Activated CD8-positive, alpha-beta T cell treated with anti-CD3 and anti-CD28 coated beads, Interleukin-2, amount 10 ng/mL, durations not matched to agents 7 days and 5 days (primary cell): ENCODE measurements around the gene OR10G3. TPM values are rescaled to one million over a fixed set of nuclear protein-coding genes. Genes with fewer than 3 reads are reported as not detected.
A peak's percentile ranks its signal among the peaks of the same experiment; 100 is the strongest.
"Not testable (repeated sequence)": the region's sequence is repeated elsewhere in the genome, so short reads cannot be mapped to it uniquely, and the experiment has no call there.

Experiments used
- ATAC-seq: fragments of 150-1000 bp; cut with Tn5 transposase; one replicate; pipeline ENCODE4 v1.10.0; 2021; ENCODE audit warnings: moderate library complexity
- CTCF ChIA-PET: fragments of 350-600 bp; sonication (Branson Sonifier 250); formaldehyde crosslinking; loops from one replicate; lab custom pipeline; 2021; ENCODE audit warnings: antibody characterized with exemption; lab: Charles Lee
- POLR2A ChIA-PET: fragments of 350-600 bp; sonication (Branson Sonifier 250); formaldehyde crosslinking; loops from one replicate; lab custom pipeline; 2021; ENCODE audit warnings: antibody characterized with exemption; lab: Charles Lee
- DNase-seq: peaks from one replicate; pipeline ENCODE4 v3.0.0-alpha.2; 2020
- H3K27ac Mint-ChIP-seq: one replicate; pipeline ENCODE4 v1.8.0; 2021; ENCODE audit warnings: mild to moderate bottlenecking, mixed read lengths
- H3K27me3 Mint-ChIP-seq: one replicate; pipeline ENCODE4 v1.8.0; 2021; ENCODE audit warnings: low read depth, mixed read lengths
- H3K36me3 Mint-ChIP-seq: one replicate; pipeline ENCODE4 v1.8.0; 2021; ENCODE audit warnings: low read depth, mixed read lengths
- H3K4me1 Mint-ChIP-seq: one replicate; pipeline ENCODE4 v1.8.0; 2021; ENCODE audit warnings: low read depth, mixed read lengths
- H3K4me3 Mint-ChIP-seq: one replicate; pipeline ENCODE4 v1.8.0; 2021; ENCODE audit warnings: mild to moderate bottlenecking, mixed read lengths
- H3K9me3 Mint-ChIP-seq: one replicate; pipeline ENCODE4 v1.8.0; 2022; ENCODE audit warnings: mixed read lengths; ENCODE audit not compliant: insufficient read depth
- total RNA-seq, 2 experiments: library from RNA; stranded (reverse); gene quantifications; one replicate each; pipeline ENCODE4 v1.2.3, GENCODE V29; 2021

OR10G3 gene, protein sequence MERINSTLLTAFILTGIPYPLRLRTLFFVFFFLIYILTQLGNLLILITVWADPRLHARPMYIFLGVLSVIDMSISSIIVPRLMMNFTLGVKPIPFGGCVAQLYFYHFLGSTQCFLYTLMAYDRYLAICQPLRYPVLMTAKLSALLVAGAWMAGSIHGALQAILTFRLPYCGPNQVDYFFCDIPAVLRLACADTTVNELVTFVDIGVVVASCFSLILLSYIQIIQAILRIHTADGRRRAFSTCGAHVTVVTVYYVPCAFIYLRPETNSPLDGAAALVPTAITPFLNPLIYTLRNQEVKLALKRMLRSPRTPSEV
- total RNA-seq: not detected

DNA sequence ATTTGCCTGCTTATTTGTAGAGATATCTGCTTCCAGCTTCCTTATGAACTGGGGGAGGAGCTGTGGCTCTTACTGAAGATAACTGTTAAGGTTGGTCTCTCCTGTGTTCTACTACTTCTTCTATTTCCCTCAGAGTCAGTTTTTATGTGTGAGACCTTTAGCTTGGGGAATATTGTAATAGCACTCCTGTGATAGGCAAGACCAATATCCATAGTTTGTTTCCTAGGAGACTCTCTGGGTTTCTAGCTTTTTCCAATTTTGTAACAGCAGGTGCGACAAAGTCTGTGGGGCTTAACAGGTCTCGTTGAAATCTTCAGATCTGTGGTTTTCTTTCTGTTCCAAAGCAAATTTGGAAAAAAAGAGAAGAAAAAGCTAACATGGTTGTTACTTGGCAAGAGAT is at the start of gene OR10G3:
TSS of gene OR10G3 (minus strand) at position 101 of the 400 bp plus-strand sequence. CDS start 9,332 bp downstream, outside the sequence.
- Mint-ChIP-seq H3K27me3 (peaks cover 9% of the 10 kb centered on the region), H3K9me3 (no peaks in the 10 kb centered on the region), H3K36me3 (no peaks in the 10 kb centered on the region), H3K4me1 (no peaks in the 10 kb centered on the region), H3K4me3 (no peak within 1 kb of the TSS), H3K27ac (no peak within 1 kb of the TSS)
- ChIA-PET POLR2A (no interaction called here), CTCF (no interaction called here)
- DNase-seq: no peak
- no peak for ATAC-seq

DNA sequence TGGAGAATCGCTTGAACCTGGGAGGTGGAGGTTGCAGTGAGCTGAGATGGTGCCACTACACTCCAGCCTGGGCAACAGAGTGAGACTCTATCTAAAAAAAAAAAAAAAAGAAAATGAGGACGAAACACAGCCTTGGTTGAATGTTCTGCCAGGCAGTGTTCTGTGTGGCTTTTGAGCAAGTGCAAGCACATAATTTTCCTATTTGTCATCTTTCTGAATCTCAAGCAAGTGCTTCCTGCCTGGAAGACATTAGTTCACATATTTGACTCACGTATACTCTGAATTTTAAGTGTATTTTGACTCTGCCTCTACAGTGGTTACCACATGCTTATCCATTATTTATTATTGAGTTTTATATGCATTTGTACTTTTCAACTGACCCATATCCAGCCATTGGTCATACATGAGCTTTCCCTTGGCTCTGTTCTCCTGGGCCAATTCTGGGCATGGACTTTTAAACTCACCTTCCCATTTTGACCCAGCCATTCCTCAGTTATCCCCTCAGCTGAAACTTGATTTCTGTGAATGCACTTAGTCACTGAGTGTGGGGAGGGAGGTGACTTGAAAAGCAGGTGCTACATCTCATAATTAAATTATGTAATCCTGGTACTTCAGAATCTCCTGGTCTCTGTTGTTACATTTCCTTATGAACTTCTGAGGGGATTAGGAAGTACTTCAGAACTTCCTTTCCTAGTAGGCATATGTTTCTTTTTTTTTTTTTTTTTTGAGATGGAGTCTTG is 46.8 kb upstream of the OR10G3 start:
- H3K9me3 Mint-ChIP-seq: no peaks in the 10 kb centered on the region
- no peak for DNase-seq

DNA sequence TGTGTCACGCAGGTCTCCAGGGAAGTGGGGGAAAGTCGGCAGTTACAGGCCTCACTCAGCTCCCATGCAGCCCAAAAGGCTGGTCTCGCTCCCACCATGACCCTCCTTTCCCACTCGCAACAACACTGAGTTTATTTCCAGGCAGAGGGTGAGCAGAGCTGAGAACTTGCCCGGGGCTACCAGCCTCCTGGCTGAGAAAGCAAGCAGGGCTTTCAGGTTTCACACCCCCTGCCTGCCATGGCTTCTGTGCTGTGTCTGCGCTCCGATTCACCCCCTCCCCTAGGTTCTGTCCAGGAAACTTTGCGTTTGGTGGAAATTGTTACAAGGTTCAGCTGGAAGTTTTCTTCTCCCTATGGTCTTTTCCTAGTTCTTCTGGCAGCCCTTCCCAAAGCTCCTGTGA is 37.7 kb upstream of the OR10G3 start:
- Mint-ChIP-seq H3K4me1 (no peaks in the 10 kb centered on the region), H3K27ac (no peak overlapping the region), H3K27me3 (peaks cover 6% of the 10 kb centered on the region), H3K9me3 (no peaks in the 10 kb centered on the region), H3K4me3 (no peak overlapping the region), H3K36me3 (no peaks in the 10 kb centered on the region)
- CTCF ChIA-PET: no interaction called here
- DNase-seq (no peak), ATAC-seq (no peak)
- POLR2A ChIA-PET: no interaction called here

More for the DNA sequence above, 46.8 kb upstream of the OR10G3 start:
- H3K4me1 Mint-ChIP-seq: no peaks in the 10 kb centered on the region
- ChIA-PET CTCF (no interaction called here), POLR2A (no interaction called here)
- no peak overlapping the region for H3K4me3 Mint-ChIP-seq
- H3K27me3 Mint-ChIP-seq: peaks cover 10% of the 10 kb centered on the region
- no peaks in the 10 kb centered on the region for H3K36me3 Mint-ChIP-seq
- no peak overlapping the region for H3K27ac Mint-ChIP-seq
- no peak for ATAC-seq

DNA sequence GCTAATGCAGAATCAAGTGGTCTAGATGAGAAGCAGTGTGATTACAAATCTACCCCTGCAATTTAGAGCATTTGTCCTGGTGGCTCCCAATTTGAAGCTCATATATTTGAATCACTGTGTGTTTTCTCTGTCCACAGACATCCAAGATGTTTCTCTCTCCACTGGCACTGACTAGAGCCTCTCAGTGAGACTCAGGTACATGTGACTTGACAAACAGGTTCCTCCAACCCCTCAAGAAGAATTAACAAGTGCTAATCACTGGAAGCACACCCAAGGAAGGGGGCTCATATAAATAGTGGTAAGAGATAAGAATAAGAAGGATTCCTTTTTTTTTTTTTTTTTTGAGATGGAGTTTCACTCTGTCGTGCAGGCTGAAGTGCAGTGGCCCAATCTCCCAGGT is 34.4 kb upstream of the OR10G3 start:
- ATAC-seq: no peak
- H3K4me1 Mint-ChIP-seq: no peaks in the 10 kb centered on the region
- H3K9me3 Mint-ChIP-seq: no peaks in the 10 kb centered on the region
- H3K27me3 Mint-ChIP-seq: peaks cover 11% of the 10 kb centered on the region
- ChIA-PET POLR2A (no interaction called here), CTCF (no interaction called here)
- H3K4me3 Mint-ChIP-seq: no peak overlapping the region
- no peak for DNase-seq
- no peaks in the 10 kb centered on the region for H3K36me3 Mint-ChIP-seq
- H3K27ac Mint-ChIP-seq: no peak overlapping the region

DNA sequence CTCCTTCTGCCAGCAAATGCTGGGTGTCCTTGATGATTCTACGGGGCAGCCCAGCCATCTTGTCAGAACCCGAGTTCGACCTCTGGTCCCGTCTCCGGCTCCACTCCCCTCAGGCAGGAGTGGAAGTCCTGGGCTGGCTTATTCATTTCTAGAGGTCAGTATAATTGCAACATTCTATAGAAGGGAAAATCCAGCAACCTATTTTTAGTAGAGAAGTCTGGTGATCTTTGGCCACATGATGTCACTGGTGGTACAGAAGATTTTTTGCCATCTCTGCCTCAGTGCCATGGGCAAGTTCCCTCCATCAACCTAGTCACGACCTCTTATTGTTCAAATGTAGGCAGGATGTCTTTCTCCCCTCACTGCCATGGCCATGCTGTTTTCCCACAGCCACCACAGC is 32.4 kb upstream of the OR10G3 start:
- Mint-ChIP-seq H3K4me1 (no peaks in the 10 kb centered on the region), H3K27me3 (peaks cover 19% of the 10 kb centered on the region), H3K4me3 (no peak overlapping the region), H3K27ac (no peak overlapping the region), H3K9me3 (no peaks in the 10 kb centered on the region), H3K36me3 (no peaks in the 10 kb centered on the region)
- ATAC-seq: no peak
- ChIA-PET POLR2A (no interaction called here), CTCF (no interaction called here)
- no peak for DNase-seq

DNA sequence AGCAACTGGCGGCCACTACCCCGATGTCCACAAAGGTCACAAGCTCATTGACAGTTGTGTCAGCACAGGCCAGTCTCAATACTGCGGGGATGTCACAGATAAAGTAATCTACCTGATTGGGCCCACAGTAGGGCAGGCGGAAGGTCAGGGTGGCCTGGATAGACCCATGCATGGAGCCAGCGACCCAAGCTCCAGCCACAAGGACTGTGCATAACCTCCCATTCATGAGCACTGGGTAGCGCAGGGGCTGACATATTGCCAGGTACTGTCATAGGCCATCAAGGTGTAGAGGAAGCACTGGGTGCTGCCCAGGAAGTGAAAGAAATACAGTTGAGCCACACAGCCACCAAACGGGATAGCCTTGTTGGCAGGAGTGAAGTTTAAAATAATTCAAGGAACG is 22.3 kb upstream of the OR10G3 start:
- H3K36me3 Mint-ChIP-seq, H3K27ac Mint-ChIP-seq, H3K4me1 Mint-ChIP-seq, POLR2A ChIA-PET, H3K9me3 Mint-ChIP-seq, ATAC-seq, DNase-seq, H3K27me3 Mint-ChIP-seq, CTCF ChIA-PET, H3K4me3 Mint-ChIP-seq: not testable (repeated sequence)

DNA sequence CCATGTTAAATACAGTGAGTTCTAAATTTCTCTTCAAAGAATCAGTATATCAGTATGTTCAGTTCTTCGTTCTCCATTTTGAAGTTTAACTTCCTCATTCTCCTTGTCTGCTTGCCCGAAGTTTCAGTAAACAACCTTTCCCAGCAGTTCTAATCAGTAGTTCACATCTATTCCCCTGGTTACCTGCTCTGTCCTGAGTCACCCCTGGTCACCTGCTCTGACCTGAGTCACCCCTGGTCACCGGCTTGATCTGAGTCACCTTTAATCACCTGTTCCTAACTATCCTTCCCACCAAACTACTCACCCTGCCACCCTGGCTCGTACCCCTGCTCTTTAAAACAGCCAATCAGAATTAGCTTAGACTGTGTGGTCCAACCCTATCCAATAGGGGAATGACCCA is 9.4 kb upstream of the OR10G3 start:
- peaks cover 10% of the 10 kb centered on the region for H3K27me3 Mint-ChIP-seq
- no peak overlapping the region for H3K27ac Mint-ChIP-seq
- no peaks in the 10 kb centered on the region for H3K36me3 Mint-ChIP-seq
- DNase-seq (no peak), ATAC-seq (no peak)
- no peak overlapping the region for H3K4me3 Mint-ChIP-seq
- ChIA-PET POLR2A (no interaction called here), CTCF (no interaction called here)
- peaks cover 17% of the 10 kb centered on the region for H3K9me3 Mint-ChIP-seq
- H3K4me1 Mint-ChIP-seq: no peaks in the 10 kb centered on the region

DNA sequence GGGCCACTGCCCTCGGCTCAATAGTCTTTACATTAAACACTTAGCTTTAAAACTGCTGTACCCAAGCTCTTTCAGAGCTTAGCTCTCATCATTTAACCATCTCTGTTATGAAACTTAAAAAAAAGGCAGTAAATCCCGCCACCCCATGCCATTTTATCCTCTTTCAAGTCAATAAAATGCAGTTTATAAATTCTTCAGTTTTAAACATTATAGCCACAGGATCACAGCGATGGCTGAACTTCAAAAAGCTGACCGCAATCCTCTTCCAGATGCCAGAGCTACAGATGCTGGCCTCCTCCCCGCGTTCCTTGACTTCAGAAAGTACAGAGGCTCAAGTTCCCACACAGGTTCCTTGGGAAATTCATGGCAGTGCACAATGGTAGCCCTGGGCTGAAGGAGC is 4.2 kb downstream of the OR10G3 start:
- Mint-ChIP-seq H3K9me3 (no peaks in the 10 kb centered on the region), H3K27ac (no peak overlapping the region), H3K27me3 (peaks cover 6% of the 10 kb centered on the region), H3K4me1 (no peaks in the 10 kb centered on the region), H3K4me3 (no peak overlapping the region), H3K36me3 (no peaks in the 10 kb centered on the region)
- no peak for ATAC-seq
- no peak for DNase-seq
- CTCF ChIA-PET: no interaction called here
- POLR2A ChIA-PET: interaction anchor here (0.7 kb wide), 1 partner anchor 590 kb away, joined by 3 read pairs; no protein-coding TSS in a partner anchor

DNA sequence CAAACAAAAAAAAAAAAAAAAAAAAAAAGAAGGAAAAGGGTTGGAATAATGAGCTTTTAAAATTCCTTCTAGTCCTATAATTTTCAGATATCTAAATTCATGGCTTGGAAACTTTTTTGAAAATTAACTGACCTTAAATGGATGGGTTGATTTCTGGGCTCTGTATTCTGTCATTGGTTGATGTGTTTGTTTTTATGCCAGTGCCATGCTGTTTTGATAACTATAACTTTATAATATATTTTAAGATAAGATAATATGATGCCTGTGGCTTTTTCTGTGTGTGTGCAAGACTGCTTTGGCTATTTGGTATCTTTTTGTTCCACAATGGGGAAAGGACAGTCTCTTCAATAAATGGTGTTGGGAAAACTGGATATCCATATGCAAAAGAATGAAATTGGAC is 7.3 kb downstream of the OR10G3 start:
- peaks cover 4% of the 10 kb centered on the region for H3K27me3 Mint-ChIP-seq
- POLR2A ChIA-PET: no interaction called here
- H3K27ac Mint-ChIP-seq: no peak overlapping the region
- H3K9me3 Mint-ChIP-seq: no peaks in the 10 kb centered on the region
- DNase-seq (no peak), ATAC-seq (no peak)
- CTCF ChIA-PET: interaction anchor here (1.4 kb wide), 1 partner anchor 74 kb away, joined by 3 read pairs; no protein-coding TSS in a partner anchor
- no peaks in the 10 kb centered on the region for H3K36me3 Mint-ChIP-seq
- H3K4me3 Mint-ChIP-seq: no peak overlapping the region
- no peaks in the 10 kb centered on the region for H3K4me1 Mint-ChIP-seq

DNA sequence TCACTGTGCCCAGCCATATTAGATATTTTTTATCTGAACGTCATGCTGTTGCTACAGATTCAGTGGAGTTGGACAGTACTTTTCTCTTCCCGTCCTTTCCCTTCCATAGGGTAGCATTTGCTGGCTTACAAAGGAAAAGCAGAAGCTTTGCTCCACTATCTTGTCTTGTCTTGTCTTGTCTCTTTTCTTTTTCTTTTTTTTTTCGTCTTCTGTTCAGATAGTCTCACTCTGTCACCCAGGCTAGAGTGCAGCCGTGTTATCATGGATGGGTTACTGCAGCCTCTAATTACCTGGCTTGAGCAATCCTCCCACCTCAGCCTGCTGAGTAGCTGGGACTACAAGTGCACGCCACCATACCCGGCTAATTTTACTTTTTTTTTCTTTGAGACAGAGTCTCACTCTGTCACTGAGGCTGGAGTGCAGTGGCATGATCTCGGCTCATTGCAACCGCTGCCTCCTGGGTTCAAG is 21.1 kb downstream of the OR10G3 start:
- Mint-ChIP-seq H3K4me3 (no peak overlapping the region), H3K36me3 (no peaks in the 10 kb centered on the region), H3K4me1 (peaks cover 6% of the 10 kb centered on the region), H3K27me3 (no peaks in the 10 kb centered on the region), H3K27ac (no peak overlapping the region), H3K9me3 (no peaks in the 10 kb centered on the region)
- DNase-seq (no peak), ATAC-seq (no peak)
- CTCF ChIA-PET: interaction anchor here (1.4 to 6.8 kb wide), 2 partner anchors 61 to 102 kb away, joined by 5 to 86 read pairs; no protein-coding TSS in a partner anchor
- POLR2A ChIA-PET: no interaction called here

DNA sequence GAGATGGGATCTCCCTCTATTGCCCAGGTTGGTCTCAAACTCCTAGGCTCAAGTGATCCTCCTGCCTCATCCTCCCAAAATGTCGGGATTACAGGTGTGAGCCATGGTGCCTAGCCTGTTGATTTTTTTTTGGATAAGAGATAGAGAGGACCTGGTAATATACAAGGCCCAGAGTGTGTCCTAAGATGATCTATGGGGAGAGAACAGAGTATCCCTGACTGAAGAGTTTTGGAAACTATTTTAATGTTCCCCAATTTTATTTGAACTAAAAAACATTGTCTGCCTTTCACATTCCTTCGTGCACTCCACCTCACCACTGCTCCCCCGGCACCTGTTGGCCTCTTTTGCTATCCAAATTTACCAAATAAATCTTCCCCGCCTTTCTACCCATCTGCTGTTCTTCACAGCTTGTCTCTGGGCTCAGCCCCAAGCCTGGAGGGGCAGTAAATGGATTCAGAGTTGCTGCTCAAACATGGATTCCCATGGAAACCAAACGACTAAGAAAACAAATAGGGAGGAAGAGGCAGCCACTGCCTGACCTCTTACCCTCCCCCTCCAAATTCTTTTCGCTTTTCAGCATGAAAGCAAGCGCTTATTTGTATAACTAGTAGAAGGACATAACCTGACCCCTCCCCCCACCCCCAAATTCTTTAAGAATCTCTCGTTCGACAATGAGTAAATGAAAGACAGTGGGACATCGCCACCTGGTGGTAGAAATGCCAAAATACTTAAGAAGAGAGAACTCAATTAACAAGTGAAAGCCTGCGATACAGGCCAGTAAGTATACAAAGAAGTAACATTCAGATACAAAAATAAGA is 22.6 kb downstream of the OR10G3 start:
- ChIA-PET POLR2A (interaction anchor here (0.9 to 1.9 kb wide), 2 partner anchors 46 to 59 kb away, joined by 3 to 9 read pairs; partner anchors contain the start of gene METTL3), CTCF (interaction anchor here (0.6 to 6.8 kb wide), 14 partner anchors 30 to 282 kb away, joined by 3 to 86 read pairs (median 4); partner anchors contain the start of genes METTL3, RAB2B, SALL2 and TOX4)
- Mint-ChIP-seq H3K4me3 (peak overlapping the region; percentile 39), H3K27ac (no peak overlapping the region), H3K36me3 (no peaks in the 10 kb centered on the region), H3K9me3 (no peaks in the 10 kb centered on the region), H3K27me3 (no peaks in the 10 kb centered on the region), H3K4me1 (peaks cover 6% of the 10 kb centered on the region)
- DNase-seq (peak; percentile 87), ATAC-seq (peak; percentile 76)
